Activated T-cell treated with anti-CD3 and anti-CD28 coated beads for 1 hour (primary cell): ENCODE measurements around the gene EZH1.
A peak's percentile ranks its signal among the peaks of the same experiment; 100 is the strongest.
"Not testable (repeated sequence)": the region's sequence is repeated elsewhere in the genome, so short reads cannot be mapped to it uniquely, and the experiment has no call there.

ENCODE experiments used
- DNase-seq: peaks from one replicate; pipeline ENCODE4 v3.0.0-alpha.2; 2020; ENCODE audit warnings: low read depth

EZH1 gene

DNA sequence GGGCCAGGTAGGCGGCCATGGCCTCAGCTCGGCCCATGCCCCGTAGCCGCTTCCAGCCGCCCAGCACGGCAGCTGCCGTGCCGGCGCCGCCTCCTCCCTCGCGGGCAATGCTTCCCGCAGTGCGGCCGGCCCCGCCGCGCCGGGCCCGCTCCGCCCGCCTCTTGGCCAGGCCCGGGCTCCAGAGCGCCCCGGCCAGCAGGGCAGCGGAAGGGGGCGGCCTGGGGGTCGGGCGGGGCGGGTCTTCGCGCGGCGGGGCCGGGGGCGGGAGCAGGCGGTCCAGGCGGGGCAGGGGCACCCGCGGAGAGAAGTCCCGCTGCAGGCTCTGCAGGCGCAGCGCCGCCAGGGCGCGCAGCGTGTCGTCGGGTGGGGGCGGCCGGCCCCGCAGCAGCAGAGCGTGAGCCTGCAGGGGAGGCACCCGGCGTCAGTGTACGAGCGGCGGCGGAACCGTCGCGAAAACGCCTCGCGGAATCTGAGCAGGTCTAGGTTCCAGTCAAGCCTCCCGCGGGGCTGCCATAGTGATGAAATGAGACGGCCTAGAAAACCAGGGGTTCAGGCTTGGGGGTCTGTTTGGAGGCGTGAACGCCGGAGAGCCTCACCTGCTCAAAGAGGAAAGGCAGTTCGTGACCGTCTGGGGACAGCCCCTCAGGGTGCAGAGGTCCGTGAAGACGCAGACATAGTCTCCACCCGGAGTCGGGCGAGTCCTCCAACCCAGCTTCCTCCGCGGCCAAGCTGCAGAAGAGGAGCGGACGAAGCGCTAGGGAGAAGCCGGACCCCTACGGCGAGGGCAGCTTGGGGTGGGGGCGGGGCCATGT, 74.7 kb downstream of the EZH1 start:
- DNase-seq, result no peak

DNA sequence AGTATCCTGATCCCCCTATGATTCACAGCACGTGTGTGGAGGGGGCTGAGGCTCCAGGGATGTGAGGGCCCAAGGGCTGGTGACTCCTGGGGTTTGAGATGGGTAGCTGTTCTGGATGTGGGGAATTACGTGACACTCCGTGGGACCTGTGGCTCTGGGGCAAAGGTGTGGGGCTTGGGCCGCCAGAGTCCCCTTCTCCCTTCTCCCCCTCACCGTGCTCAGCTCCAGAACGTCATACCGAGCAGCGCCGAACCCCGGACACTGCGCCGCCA, 75.2 kb downstream of the EZH1 start:
- DNase-seq, result no peak

DNA sequence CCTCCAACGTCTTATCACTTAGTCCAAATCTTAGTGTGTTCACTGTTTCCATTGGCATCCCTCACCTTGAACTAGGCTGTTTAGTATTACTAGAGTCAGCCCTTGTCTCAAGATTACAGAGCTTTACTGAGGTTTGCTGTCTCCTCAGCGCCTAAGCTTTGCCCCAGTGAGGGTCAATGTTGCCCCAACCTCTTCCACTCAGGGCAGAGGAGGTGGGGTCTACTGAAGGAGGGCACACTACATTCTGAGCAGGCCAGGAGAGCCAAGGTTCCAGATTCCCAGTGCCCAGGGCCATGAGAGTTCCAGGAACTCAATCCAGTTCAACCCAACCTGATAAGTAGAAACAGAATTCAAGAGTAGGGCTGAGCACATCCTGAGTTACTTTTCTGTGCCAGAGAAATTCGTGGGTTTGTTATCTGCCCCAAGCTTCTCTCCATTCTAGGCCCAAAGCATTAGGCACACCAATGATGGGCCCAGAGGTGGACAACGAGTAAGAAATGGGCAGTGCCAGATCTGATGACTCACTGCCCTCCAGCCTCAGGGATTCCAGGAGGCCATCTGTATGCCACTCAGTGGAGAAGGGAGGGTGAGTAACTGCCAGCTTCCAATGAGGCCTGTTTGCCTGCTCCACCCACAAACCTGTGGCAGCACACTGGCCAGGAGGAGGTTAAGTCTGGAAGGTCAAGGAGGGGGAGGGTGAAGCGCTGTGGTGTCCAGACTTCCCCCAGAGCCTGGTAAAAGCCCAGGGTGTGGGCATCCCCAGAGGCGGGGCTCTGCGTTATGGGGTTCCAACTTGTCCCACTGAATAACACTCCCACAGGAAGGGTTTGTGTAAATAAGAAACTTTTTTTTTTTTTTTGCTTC, 77.5 kb downstream of the EZH1 start:
- no peak for DNase-seq

DNA sequence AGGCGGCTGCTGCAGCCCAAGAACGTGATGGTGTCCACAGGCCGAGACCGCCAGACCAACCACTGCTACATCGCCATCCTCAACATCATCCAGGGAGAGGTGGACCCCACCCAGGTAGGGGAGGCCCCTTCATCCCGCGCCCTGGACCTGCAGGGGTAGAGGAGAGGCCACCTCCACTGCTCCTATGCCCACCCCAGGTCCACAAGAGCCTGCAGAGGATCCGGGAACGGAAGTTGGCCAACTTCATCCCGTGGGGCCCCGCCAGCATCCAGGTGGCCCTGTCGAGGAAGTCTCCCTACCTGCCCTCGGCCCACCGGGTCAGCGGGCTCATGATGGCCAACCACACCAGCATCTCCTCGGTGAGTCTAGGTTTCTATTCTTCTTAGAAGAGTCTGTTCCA, 78.7 kb downstream of the EZH1 start:
- DNase-seq, result not testable (repeated sequence)

DNA sequence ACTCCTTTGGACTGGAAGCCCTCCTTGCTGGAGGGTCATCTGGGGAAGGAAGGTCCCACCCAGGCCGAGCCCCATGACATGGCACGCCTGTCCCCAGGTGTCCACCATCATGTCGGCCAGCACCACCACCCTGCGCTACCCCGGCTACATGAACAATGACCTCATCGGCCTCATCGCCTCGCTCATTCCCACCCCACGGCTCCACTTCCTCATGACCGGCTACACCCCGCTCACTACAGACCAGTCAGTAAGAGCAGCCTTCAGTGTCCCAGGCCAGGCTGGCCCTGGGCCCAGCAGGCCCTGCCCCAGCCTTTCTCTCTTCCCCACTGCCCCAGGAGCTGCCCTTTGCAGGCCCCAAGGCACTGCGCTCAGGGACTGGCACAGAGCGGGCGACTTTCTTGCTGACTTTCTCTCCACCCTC, 79.2 kb downstream of the EZH1 start:
- no peak for DNase-seq

DNA sequence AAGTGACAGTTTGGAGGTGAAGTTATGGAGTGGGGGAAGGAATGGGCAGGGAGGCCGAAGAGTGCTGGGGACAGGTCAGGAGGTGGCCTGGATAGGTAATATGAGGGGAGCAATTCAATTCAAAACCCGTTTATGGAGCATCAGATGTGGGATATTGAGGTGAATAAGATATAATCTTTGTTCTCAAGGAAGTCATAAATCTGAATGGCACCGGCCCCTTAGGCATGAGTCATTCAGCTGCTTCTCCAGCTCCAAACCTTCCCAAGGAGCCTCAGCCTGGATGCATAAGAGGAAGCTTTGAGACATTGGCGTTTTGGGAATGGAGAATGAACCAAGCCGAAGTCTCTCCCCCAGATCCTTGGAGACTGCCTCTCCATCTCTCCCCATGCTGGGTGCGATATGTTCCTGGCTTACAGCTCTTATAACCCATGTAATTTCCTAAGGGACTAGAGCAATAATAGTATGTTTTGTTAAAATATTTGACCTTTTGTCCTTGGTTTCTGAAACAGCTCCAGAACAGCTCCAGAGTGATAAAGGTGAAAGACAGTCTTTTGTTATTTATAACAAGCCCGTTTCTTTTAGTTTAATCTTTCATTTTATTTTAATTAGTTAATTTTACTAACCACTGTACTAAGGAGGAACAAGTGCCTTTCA, 84.0 kb downstream of the EZH1 start:
- no peak for DNase-seq

DNA sequence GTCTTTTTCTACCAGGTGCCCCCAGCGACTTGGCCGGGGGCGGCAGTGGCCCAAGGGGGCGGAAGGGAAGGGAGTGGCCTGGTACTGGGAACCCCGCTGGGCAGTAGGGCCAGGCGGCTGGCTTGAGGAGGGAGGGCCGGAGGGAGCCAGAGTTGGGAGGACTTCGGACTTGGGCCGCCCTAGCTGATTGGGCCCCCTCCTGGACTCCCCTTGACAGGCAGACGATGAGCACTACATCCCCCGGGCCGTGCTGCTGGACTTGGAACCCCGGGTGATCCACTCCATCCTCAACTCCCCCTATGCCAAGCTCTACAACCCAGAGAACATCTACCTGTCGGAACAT, 84.9 kb downstream of the EZH1 start:
- not testable (repeated sequence) for DNase-seq

DNA sequence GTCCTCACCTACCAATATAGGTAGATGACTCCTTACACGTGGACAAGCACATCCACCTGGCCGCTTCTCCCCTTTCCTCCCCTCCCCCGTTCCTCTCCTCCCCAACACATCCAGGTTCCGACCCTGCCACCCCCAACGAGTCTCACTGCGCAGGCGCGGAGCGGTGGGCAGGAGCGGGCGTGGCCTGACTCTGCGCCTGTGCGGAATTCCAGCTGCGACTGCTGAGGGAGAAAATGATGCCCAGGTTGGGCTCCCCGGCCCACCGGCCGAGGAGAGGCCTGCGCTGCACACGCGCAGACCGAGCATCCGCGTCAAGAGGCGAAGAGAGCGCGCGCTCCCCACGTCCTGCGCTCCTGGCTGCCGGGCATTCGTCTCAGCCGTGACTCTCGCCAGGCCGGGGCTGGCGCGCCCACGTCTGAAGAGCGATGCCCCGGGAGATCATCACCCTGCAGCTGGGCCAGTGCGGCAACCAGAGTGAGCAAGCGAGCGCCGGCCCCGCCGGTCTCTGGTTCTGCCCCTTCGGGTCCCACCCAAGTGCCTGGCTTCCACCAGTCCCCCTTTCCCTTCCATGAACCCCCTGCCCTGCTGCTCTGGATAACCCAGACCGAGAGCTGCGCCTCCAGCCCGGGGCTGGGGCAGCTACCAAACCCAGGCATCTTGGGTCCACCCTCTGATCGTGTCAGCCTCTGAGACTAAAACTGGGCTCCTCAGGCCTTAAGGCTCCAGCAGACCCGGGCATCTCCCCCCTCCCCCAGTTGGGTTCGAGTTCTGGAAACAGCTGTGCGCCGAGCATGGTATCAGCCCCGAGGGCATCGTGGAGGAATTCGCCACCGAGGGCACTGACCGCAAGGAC, 85.5 kb downstream of the EZH1 start, which contains the start of gene TUBG2:
TUBG2 (plus strand) TSS at position 206 of the 853 bp plus-strand sequence; CDS start at position 426, 220 bp downstream.
- peak; percentile 61 for DNase-seq

DNA sequence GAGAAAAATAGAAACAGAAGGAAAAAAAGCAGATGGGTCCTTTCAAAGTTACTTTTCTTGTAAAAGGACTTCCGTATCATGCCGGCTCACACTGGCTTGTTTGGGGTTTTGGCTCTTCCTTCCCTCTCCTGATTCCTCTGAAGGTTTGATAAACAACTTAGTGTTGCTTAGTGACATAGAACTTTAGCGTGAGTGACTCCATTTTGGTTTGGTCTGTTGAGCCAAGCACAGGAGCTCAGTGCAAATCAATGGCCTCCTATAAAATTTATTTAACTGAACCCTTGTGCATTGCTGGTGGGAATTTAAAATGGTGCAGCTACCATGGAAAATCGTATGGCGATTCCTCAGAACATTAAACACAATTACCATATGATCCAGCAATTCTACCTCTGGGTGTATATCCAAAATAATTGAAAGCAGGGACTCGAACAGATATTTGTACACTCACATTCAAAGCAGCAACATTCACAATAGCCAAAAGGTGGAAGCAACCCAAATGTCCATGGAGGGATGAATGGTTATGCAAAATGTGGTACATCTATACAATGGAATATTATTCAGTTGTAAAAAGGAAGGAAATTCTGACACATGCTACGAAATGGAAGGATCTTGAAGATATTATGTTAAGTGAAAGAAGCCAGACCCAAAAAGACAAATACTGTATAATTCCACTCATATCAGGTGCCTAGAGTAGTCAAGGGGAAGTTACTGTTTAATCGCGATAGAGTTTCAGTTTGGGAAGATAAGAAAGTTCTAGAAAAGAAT, 86.8 kb downstream of the EZH1 start:
- no peak for DNase-seq

DNA sequence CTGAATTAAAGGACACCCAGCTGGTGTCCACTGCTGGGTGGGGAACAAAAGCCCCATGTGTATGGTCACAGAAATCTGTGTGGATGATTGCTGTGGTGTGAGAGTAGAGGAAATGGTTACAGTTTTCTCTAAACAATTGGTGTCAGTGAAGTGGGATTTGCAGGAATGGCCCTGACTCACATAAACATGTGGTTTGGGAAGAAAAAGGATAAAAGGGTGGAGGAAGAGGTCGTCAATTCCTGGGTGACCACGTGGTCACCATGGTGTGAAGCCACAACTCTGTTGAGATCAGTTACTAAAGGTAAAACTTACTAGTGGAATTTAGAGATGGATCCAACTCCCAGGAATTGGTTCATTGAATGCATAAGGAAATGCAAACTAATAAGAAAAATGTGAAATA, 89.3 kb downstream of the EZH1 start:
- DNase-seq, result no peak

DNA sequence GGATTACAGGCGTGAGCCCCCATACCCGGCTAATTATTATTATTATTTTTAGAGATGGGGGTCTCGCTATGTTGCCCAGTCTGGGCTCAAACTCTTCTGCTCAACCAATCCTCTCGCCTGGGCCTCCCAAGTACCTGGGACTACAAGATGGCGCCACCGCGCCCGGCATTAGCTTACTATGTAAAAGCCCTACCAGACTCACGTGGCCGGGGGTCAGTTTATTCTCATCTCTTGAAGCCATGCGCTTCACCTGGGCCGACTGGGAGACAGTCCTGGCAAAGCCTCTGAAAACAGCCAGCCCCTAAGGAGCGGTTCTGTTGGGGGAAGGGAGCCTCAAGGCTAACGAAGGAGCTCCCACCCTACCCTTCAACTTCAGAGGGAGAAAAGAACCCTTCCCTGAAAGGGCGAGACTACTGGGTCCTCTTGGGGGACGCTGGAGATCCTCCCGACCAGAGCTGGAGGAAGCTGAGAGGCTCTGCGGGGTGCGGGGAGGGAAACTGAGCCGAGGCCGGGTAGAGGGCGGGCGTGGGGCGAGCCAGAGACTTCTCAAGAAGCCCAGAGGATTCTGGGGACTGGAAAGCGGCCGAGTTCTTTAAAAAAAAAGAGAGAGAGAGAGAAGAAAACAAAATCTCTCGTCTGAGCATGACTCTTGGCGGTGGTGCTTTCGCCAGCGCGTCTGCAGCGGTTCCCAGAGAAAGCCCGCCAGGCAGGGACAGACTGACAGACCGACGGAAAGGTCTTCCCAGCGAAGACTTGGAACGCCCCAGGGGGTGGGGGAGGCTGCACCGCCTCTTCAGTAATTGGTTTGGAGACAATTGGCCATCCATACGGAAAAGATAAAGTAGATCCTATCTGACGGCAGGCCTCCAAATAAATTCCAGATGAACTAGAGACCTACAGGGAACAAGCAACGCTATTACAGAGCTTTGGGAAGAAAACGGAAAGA, 91.4 kb downstream of the EZH1 start:
- DNase-seq, result no peak

DNA sequence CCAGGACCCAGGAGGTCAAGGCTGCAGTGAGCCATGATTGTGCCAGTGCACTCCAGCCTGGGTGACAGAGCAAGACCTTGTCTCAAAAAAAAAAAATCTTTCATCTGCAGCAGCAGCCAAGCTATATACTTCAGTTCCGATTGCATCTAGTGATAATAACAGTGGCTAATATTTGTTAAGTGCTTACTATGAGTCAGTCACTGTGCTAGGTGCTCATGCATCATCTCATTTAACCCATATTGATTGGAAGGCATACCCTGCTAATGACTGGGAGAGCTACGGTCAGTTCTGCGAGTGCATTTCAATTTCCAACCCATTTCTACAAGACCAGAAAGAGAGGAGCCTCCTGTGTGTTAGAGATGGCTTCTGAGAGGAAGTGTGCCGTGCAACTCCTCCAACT, 93.4 kb downstream of the EZH1 start:
- DNase-seq, result no peak
